HEK293 (cell line): ENCODE data around the gene ZEB2.

Source experiments
- CTCF ChIA-PET: fragments of 350-600 bp; formaldehyde crosslinking; extraction: SDS; loops from one replicate; lab custom pipeline; 2021; ENCODE audit warnings: antibody characterized with exemption; lab: Yijun Ruan, JAX
- POLR2A ChIA-PET: fragments of 300-600 bp; formaldehyde crosslinking; extraction: SDS; loops from one replicate; lab custom pipeline; 2020; ENCODE audit warnings: antibody characterized with exemption, inconsistent platforms; lab: Yijun Ruan, JAX
- H3K27ac ChIP-seq: fragments of 200-500 bp; sonication (Bioruptor generic); 2 replicates; pipeline ENCODE4 v1.5.1; 2014; ENCODE audit warnings: low read depth, low read length, control low read depth, inconsistent platforms; ENCODE audit errors: extremely low read depth
- H3K36me3 ChIP-seq, 2 experiments: fragments of 200-500 bp in 1 of 2; sonication (Bioruptor generic) in 1 of 2; 1 replicate in 1 of 2; 2 replicates in 1 of 2; pipeline ENCODE4 v1.5.1; 2014 to 2017; ENCODE audit warnings: inconsistent platforms in 2 of 2, low read length in 2 of 2; ENCODE audit not compliant: control insufficient read depth in 2 of 2, insufficient read depth in 1 of 2
- H3K4me1 ChIP-seq: fragments of 200-500 bp; sonication (Bioruptor generic); 2 replicates; pipeline ENCODE4 v1.5.1; 2014; ENCODE audit warnings: mild to moderate bottlenecking, low read length, inconsistent platforms; ENCODE audit not compliant: control insufficient read depth, insufficient read depth
- H3K4me3 ChIP-seq: 2 replicates; pipeline ENCODE4 v1.5.1; 2011; ENCODE audit warnings: low read depth, mild to moderate bottlenecking, control low read depth, low read length, moderate library complexity
- H3K9me3 ChIP-seq: fragments of 200-500 bp; sonication (Bioruptor generic); 2 replicates; pipeline ENCODE4 v1.5.1; 2014; ENCODE audit warnings: low read depth, low read length, inconsistent platforms; ENCODE audit not compliant: control insufficient read depth, insufficient read depth
- AEBP2 ChIP-seq: fragments of 450-650 bp; formaldehyde crosslinking; IDR thresholded peaks from 2 replicates; pipeline ENCODE4 v1.5.1; 2016; ENCODE audit warnings: missing biosample characterization, missing genetic modification characterization, borderline replicate concordance
- BCL11B ChIP-seq: fragments of 450-650 bp; formaldehyde crosslinking; IDR thresholded peaks from 2 replicates; pipeline ENCODE4 v1.5.1; 2016; ENCODE audit warnings: low read depth, missing biosample characterization, missing genetic modification characterization
- GLIS1 ChIP-seq: fragments of 450-650 bp; formaldehyde crosslinking; IDR thresholded peaks from 2 replicates; pipeline ENCODE4 v1.5.1; 2016; ENCODE audit warnings: missing biosample characterization, missing genetic modification characterization
- KLF7 ChIP-seq: fragments of 450-650 bp; formaldehyde crosslinking; IDR thresholded peaks from 2 replicates; pipeline ENCODE4 v1.5.1; 2016; ENCODE audit warnings: missing biosample characterization, missing genetic modification characterization, borderline replicate concordance
- SALL2 ChIP-seq: fragments of 450-650 bp; formaldehyde crosslinking; IDR thresholded peaks from 2 replicates; pipeline ENCODE4 v1.5.0; 2017; ENCODE audit warnings: missing biosample characterization, mild to moderate bottlenecking, missing genetic modification characterization, borderline replicate concordance
- ZBTB17 ChIP-seq: fragments of 450-650 bp; formaldehyde crosslinking; IDR thresholded peaks from 2 replicates; pipeline ENCODE4 v1.5.1; 2016; ENCODE audit warnings: missing biosample characterization, missing genetic modification characterization
- ZBTB49 ChIP-seq: fragments of 450-650 bp; formaldehyde crosslinking; IDR thresholded peaks from 2 replicates; pipeline ENCODE4 v1.5.1; 2016; ENCODE audit warnings: missing biosample characterization, missing genetic modification characterization, low read depth
- ZNF174 ChIP-seq: fragments of 450-650 bp; formaldehyde crosslinking; IDR thresholded peaks from 2 replicates; pipeline ENCODE4 v1.5.0; 2017; ENCODE audit warnings: missing biosample characterization, mild to moderate bottlenecking, missing genetic modification characterization
- ZNF221 ChIP-seq: fragments of 450-650 bp; formaldehyde crosslinking; IDR thresholded peaks from 2 replicates; pipeline ENCODE4 v1.5.1; 2017; ENCODE audit warnings: missing biosample characterization, missing genetic modification characterization, borderline replicate concordance
- ZNF311 ChIP-seq: fragments of 450-650 bp; formaldehyde crosslinking; IDR thresholded peaks from 2 replicates; pipeline ENCODE4 v1.5.1; 2017; ENCODE audit warnings: missing biosample characterization, missing genetic modification characterization, borderline replicate concordance
- ZNF37A ChIP-seq: fragments of 450-650 bp; IDR thresholded peaks from 2 replicates; pipeline ENCODE4 v1.5.1; 2018; ENCODE audit warnings: missing biosample characterization, missing genetic modification characterization
- ZNF398 ChIP-seq: fragments of 450-650 bp; formaldehyde crosslinking; IDR thresholded peaks from 2 replicates; pipeline ENCODE4 v1.5.1; 2017; ENCODE audit warnings: missing biosample characterization, missing genetic modification characterization
- ZNF48 ChIP-seq: fragments of 450-650 bp; formaldehyde crosslinking; IDR thresholded peaks from 2 replicates; pipeline ENCODE4 v1.5.1; 2016; ENCODE audit warnings: missing biosample characterization, missing genetic modification characterization
- ZNF518A ChIP-seq: fragments of 450-650 bp; formaldehyde crosslinking; conservative IDR thresholded peaks from 2 replicates; pipeline ENCODE4 v1.5.1; 2016; ENCODE audit warnings: low read depth, missing biosample characterization, missing genetic modification characterization
- ZNF530 ChIP-seq: fragments of 450-650 bp; formaldehyde crosslinking; IDR thresholded peaks from 2 replicates; pipeline ENCODE4 v1.5.1; 2016; ENCODE audit warnings: low read depth, missing biosample characterization, missing genetic modification characterization
- ZNF623 ChIP-seq: fragments of 450-650 bp; formaldehyde crosslinking; IDR thresholded peaks from 2 replicates; pipeline ENCODE4 v1.5.1; 2016; ENCODE audit warnings: missing biosample characterization, missing genetic modification characterization
- ZNF645 ChIP-seq: fragments of 450-650 bp; formaldehyde crosslinking; IDR thresholded peaks from 2 replicates; pipeline ENCODE4; 2016; ENCODE audit warnings: missing biosample characterization, missing genetic modification characterization
- ZNF704 ChIP-seq: fragments of 450-650 bp; formaldehyde crosslinking; IDR thresholded peaks from 2 replicates; pipeline ENCODE4 v1.5.1; 2016; ENCODE audit warnings: missing biosample characterization, missing genetic modification characterization
- ZNF843 ChIP-seq: fragments of 450-650 bp; formaldehyde crosslinking; IDR thresholded peaks from 2 replicates; pipeline ENCODE4 v1.5.1; 2016; ENCODE audit warnings: missing biosample characterization, missing genetic modification characterization
- ZSCAN18 ChIP-seq: fragments of 450-650 bp; formaldehyde crosslinking; IDR thresholded peaks from 2 replicates; pipeline ENCODE4 v1.5.1; 2016; ENCODE audit warnings: missing biosample characterization, missing genetic modification characterization

The ZEB2 gene

GRCh38 chr2:144479138-144479537, 40.8 kb downstream of the ZEB2 start:
- Histone ChIP-seq H3K27ac (no peak overlapping the region; the same call in 1 of the 2 replicates), H3K36me3 (no peaks in the 10 kb centered on the region), H3K4me1 (peaks cover 21% of the 10 kb centered on the region), H3K9me3 (no peaks in the 10 kb centered on the region)
- POLR2A ChIA-PET: no interaction called here
- TF ChIP-seq AEBP2 (tag by site-specific recombination) (no peak), ZNF221 (tag by site-specific recombination) (no peak), ZNF37A (tag by site-specific recombination) (no peak), ZNF398 (tag by site-specific recombination) (no peak), ZNF530 (tag by site-specific recombination) (no peak), GLIS1 (no peak), KLF7 (no peak), ZNF311 (no peak), ZNF623 (tag by site-specific recombination) (no peak), ZNF843 (tag by site-specific recombination) (no peak), ZNF704 (tag by site-specific recombination) (no peak), ZBTB49 (tag by site-specific recombination) (no peak), SALL2 (tag by site-specific recombination) (no peak), ZBTB17 (no peak), ZNF645 (tag by site-specific recombination) (no peak), ZNF48 (tag by site-specific recombination) (no peak), ZNF174 (tag by site-specific recombination) (no peak), ZNF518A (no peak), BCL11B (no peak), ZSCAN18 (tag by site-specific recombination) (no peak)
- TF ChIP-seq, all 188 proteins: peak for 0
- CTCF ChIA-PET: interaction anchor here (1.3 kb wide), 1 partner anchor 27 kb away, joined by 3 read pairs; no protein-coding TSS in a partner anchor
- no peak overlapping the region for H3K4me3 ChIP-seq
